ENCODE results near the gene ARHGEF19.
"Not testable (repeated sequence)": the region's sequence is repeated elsewhere in the genome, so short reads cannot be mapped to it uniquely, and the experiment has no call there.

The ARHGEF19 gene

GRCh38 chr1:16164213-16165072, 48.0 kb downstream of the ARHGEF19 start:
- peak; percentile 92 for DNase-seq (ENCODE audit: low read depth)

GRCh38 chr1:16163608-16164212, 48.7 kb downstream of the ARHGEF19 start:
- not testable (repeated sequence) for DNase-seq (ENCODE audit: low read depth)

GRCh38 chr1:16162163-16162822, 50.2 kb downstream of the ARHGEF19 start:
- no peak for DNase-seq (ENCODE audit: low read depth)

- no peak for DNase-seq (ENCODE audit: low read depth)
Observed at GRCh38 chr1:16161717-16162116, 50.7 kb downstream of the ARHGEF19 start.

GRCh38 chr1:16158993-16159831, 53.2 kb downstream of the ARHGEF19 start:
- DNase-seq (ENCODE audit: low read depth) = no peak

GRCh38 chr1:16158025-16158424, 54.4 kb downstream of the ARHGEF19 start:
- no peak for DNase-seq (ENCODE audit: low read depth)

- DNase-seq (ENCODE audit: low read depth) = peak; percentile 17
Observed at GRCh38 chr1:16156848-16157495, 55.5 kb downstream of the ARHGEF19 start.

GRCh38 chr1:16155537-16156410, 56.7 kb downstream of the ARHGEF19 start, which contains the start of gene EPHA2:
Gene EPHA2, minus strand, starts transcription at chr1:16156069. Its CDS starts 137 bp downstream, at chr1:16155932.
- peak; percentile 68 for DNase-seq (ENCODE audit: low read depth)

GRCh38 chr1:16153999-16154673, 58.3 kb downstream of the ARHGEF19 start:
- DNase-seq (ENCODE audit: low read depth) = no peak

- DNase-seq (ENCODE audit: low read depth) = no peak
Observed at GRCh38 chr1:16153096-16153998, 59.1 kb downstream of the ARHGEF19 start.

- no peak for DNase-seq (ENCODE audit: low read depth)
Observed at GRCh38 chr1:16152481-16153087, 59.9 kb downstream of the ARHGEF19 start.

GRCh38 chr1:16151995-16152384, 60.5 kb downstream of the ARHGEF19 start:
- no peak for DNase-seq (ENCODE audit: low read depth)

- DNase-seq (ENCODE audit: low read depth) = peak; percentile 70
Observed at GRCh38 chr1:16151196-16151994, 61.1 kb downstream of the ARHGEF19 start.

- DNase-seq (ENCODE audit: low read depth) = no peak
Observed at GRCh38 chr1:16150508-16150907, 61.9 kb downstream of the ARHGEF19 start.

- DNase-seq (ENCODE audit: low read depth) = no peak
Observed at GRCh38 chr1:16149702-16150488, 62.6 kb downstream of the ARHGEF19 start.

GRCh38 chr1:16149146-16149545, 63.3 kb downstream of the ARHGEF19 start:
- DNase-seq (ENCODE audit: low read depth) = no peak
